Small intestine (tissue), 7 donors: ENCODE data around the gene CARD19. TPM values are rescaled to one million over a fixed set of nuclear protein-coding genes. Genes with fewer than 3 reads are reported as not detected.
"Not testable (repeated sequence)": the region's sequence is repeated elsewhere in the genome, so short reads cannot be mapped to it uniquely, and the experiment has no call there.

ENCODE experiments used
- DNase-seq, 2 donors: peaks; one replicate each; pipeline versions ENCODE4 v3.0.0 to v3.0.0-alpha.2; 2013
- FAIRE-seq: peaks from 2 replicates; lab custom pipeline; 2012; peaks lifted over from hg19 to GRCh38; lab: Jason Lieb, UNC
- H3K27ac ChIP-seq, 3 donors: one replicate each; pipeline ENCODE4 v1.5.1; 2013; ENCODE audit warnings: low read length in 2 of 3, mild to moderate bottlenecking in 2 of 3, control low read depth in 1 of 3, inconsistent platforms in 1 of 3, low read depth in 1 of 3, moderate library complexity in 1 of 3
- H3K27me3 ChIP-seq, 3 donors: one replicate each; pipeline ENCODE4 v1.6.1; 2013; ENCODE audit warnings: low read length in 3 of 3, inconsistent platforms in 1 of 3; ENCODE audit not compliant: control insufficient read depth in 3 of 3, insufficient read depth in 3 of 3
- H3K36me3 ChIP-seq, 3 donors: one replicate each; pipeline ENCODE4 v1.6.1; 2013; ENCODE audit warnings: low read length in 3 of 3, inconsistent platforms in 1 of 3, low read depth in 1 of 3, mild to moderate bottlenecking in 1 of 3, moderate library complexity in 1 of 3; ENCODE audit not compliant: control insufficient read depth in 3 of 3, insufficient read depth in 2 of 3
- H3K4me1 ChIP-seq, 3 donors: one replicate each; pipeline ENCODE4 v1.6.1; 2013; ENCODE audit warnings: low read length in 2 of 3, inconsistent platforms in 1 of 3, low read depth in 1 of 3, mild to moderate bottlenecking in 1 of 3, moderate library complexity in 1 of 3; ENCODE audit not compliant: control insufficient read depth in 3 of 3, insufficient read depth in 2 of 3
- H3K4me3 ChIP-seq, 3 donors: one replicate each; pipeline ENCODE4 v1.5.1; 2013; ENCODE audit warnings: low read length in 3 of 3, control low read depth in 1 of 3, inconsistent platforms in 1 of 3, low read depth in 1 of 3, mild to moderate bottlenecking in 1 of 3, moderate library complexity in 1 of 3
- H3K9me3 ChIP-seq, 2 donors: one replicate each; pipeline ENCODE4 v1.6.1; 2013; ENCODE audit warnings: low read depth in 1 of 2, low read length in 1 of 2; ENCODE audit not compliant: control insufficient read depth in 2 of 2, insufficient read depth in 1 of 2
- WGBS, 3 donors: extraction: QIAGEN DNeasy Blood & Tissue Kit; methylation state at CpG; one replicate each; pipeline ENCODE4 v1.1.7; 2013; 5-methylcytosine and 5-hydroxymethylcytosine counted together
- polyA plus RNA-seq, 4 donors: library from polyadenylated mRNA; stranded (reverse) in 3 of 4; unstranded in 1 of 4; fragments of 200-250 nt in 3 of 4; fragments of 120-200 nt in 1 of 4; gene quantifications; one replicate each; pipeline versions ENCODE4 v1.2.1 to v1.2.3, GENCODE V29; 2013
- donor health status: healthy with polysubstance abuse.
- donor health status: control.
- donor health status: control.
- donor health status: Bipolar disorder and iron deficiency.
- donor health status: healthy.

CARD19 gene
- polyA plus RNA-seq, 4 donors, result 32.7 to 45.6 (median 42.1) TPM

DNA sequence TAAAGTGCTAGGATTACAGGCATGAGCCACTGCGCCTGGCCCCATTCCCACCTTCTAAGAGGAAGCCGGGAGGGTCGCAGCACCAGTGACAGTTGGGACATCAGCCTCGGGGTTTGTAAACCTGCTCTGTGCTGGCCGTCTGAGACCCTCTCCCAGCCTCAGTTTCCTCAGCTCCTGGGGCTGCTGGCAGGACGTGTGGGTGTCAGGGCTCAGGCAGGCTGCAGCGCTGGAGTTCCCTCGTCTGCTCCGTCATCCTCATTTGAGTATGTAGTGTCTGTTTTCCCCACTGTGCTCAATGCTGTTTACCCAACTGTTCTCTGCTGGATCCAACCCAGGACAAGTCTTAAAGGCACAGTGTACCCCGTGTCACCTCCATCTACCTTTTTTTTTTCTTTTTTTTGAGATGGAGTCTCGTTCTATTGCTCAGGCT is 40.0 kb downstream of the CARD19 start:
- no peak overlapping the region for H3K4me3 ChIP-seq
- no peaks in the 10 kb centered on the region for H3K9me3 ChIP-seq
- peaks cover 0 to 16% (median 0%) of the 10 kb centered on the region in 3 donors for H3K36me3 ChIP-seq
- WGBS, 3 donors, result 24 to 41% (median 30%) methylated on average over 11 of the region's 11 CpGs
- no peak for FAIRE-seq
- peak overlapping the region in 1 of 3 donors; percentile 66 for H3K27ac ChIP-seq
- peaks cover 3 to 31% (median 7%) of the 10 kb centered on the region in 3 donors for H3K4me1 ChIP-seq
- peaks cover 0 to 3% (median 0%) of the 10 kb centered on the region in 3 donors for H3K27me3 ChIP-seq
- DNase-seq, result no peak

DNA sequence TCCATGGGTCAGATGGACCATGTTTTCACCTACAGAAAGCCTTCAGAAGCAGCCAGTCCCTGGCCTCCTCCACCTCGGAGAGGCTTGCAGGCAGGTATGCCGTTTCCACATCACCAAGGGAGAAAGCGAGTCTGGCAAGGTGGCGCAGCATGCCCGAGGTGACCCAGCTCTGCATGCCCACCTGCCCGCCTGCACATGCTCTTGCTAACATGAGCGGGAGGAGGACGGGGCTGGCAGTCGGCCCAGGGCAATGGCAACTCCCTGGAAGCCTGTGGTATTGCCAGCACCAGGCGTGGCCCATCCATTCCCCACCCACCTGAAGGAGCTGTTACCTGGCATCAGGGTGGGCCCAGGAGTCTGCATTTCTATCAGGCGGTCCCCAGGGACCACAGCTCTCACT is 41.3 kb downstream of the CARD19 start:
- H3K4me1 ChIP-seq, result peaks cover 3 to 18% (median 7%) of the 10 kb centered on the region in 3 donors
- peaks cover 0 to 3% (median 0%) of the 10 kb centered on the region in 3 donors for H3K27me3 ChIP-seq
- 60 to 83% (median 60%) methylated on average over 7 to 11 of the region's 11 CpGs for WGBS, 3 donors
- no peak overlapping the region for H3K27ac ChIP-seq
- DNase-seq, result no peak
- H3K9me3 ChIP-seq, result no peaks in the 10 kb centered on the region
- H3K36me3 ChIP-seq, result peaks cover 0 to 4% (median 0%) of the 10 kb centered on the region in 3 donors
- no peak for FAIRE-seq
- H3K4me3 ChIP-seq, result no peak overlapping the region

DNA sequence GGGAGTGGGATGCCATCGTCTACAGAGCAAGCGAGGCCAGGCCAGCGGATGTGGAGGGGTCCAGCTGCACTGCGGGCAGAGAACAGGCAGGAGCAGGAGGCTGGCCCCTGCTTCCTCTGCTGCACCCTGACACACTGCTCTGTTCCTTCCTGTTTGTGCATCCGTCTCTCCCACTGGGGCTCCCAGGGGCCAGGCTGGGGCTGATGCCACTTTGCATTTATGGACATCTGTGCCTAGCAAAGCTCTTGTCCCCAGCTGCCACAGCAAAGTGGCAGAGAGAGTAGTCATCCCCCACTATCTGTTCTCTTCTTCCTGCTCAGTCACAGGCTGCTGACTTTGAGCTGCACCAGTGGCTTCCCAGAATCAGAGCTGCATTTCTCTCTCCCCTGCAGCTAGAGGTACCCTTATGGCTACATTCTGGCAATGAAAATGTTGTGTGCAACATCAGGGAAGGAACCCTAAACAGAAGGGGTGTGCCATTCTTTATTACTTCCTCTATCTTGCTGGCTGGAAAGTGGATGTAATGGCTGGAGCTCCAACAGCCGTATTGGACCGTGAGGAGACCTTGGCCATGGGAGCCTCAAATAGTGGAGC is 42.3 kb downstream of the CARD19 start:
- no peaks in the 10 kb centered on the region for H3K9me3 ChIP-seq
- H3K27me3 ChIP-seq, result peaks cover 0 to 3% (median 0%) of the 10 kb centered on the region in 3 donors
- 70 to 81% (median 72%) methylated on average over 7 of the region's 7 CpGs for WGBS, 3 donors
- H3K36me3 ChIP-seq, result no peaks in the 10 kb centered on the region
- no peak overlapping the region for H3K27ac ChIP-seq
- peaks cover 0 to 9% (median 1%) of the 10 kb centered on the region in 3 donors for H3K4me1 ChIP-seq
- FAIRE-seq (no peak), DNase-seq (no peak)
- H3K4me3 ChIP-seq, result no peak overlapping the region

DNA sequence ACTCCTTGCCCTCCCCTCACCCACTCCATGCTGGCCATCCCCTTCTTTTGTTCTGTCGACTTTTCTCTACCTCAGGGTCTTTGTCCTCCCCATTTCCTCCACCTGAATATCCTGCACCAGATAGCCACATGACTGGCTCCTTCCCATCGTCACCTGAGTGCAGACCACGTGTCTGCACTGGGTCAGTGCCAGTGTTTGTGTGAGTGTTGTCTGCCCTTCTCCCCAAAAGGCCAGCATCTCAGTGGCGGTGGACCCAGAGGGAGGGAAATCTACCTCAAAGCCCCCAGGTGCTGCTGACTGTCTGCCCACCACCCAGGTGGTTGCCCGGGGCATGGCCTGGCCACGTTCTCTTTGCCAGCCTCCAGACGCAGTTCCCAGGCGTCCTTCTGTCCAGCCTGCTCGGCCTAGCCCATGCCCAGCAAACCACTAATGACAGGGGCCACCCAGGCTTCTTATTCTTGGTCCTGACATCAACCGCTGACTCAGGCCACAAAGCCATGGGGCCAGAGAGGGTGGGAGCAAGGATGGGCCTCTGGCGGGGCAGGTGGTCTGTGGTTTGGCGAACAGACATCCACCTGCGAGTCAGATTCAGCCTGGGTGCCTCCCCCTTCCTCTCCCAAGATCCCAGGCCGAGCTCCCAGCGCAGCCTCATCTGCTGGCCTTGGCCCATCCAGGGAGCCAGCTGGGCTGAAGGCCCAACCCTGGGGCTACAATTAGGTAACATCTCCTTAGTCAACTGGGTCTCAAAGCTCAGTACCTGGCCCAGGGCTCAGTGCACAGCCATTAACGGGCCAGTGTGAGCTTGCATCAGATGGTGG is 43.6 kb downstream of the CARD19 start:
- no peak overlapping the region for H3K4me3 ChIP-seq
- H3K4me1 ChIP-seq, result peaks cover 0 to 7% (median 0%) of the 10 kb centered on the region in 3 donors
- DNase-seq, result no peak
- H3K9me3 ChIP-seq, result no peaks in the 10 kb centered on the region
- 80 to 86% (median 84%) methylated on average over 16 of the region's 16 CpGs for WGBS, 3 donors
- no peak for FAIRE-seq
- no peak overlapping the region for H3K27ac ChIP-seq
- H3K27me3 ChIP-seq, result peaks cover 0 to 3% (median 0%) of the 10 kb centered on the region in 3 donors
- H3K36me3 ChIP-seq, result no peaks in the 10 kb centered on the region

DNA sequence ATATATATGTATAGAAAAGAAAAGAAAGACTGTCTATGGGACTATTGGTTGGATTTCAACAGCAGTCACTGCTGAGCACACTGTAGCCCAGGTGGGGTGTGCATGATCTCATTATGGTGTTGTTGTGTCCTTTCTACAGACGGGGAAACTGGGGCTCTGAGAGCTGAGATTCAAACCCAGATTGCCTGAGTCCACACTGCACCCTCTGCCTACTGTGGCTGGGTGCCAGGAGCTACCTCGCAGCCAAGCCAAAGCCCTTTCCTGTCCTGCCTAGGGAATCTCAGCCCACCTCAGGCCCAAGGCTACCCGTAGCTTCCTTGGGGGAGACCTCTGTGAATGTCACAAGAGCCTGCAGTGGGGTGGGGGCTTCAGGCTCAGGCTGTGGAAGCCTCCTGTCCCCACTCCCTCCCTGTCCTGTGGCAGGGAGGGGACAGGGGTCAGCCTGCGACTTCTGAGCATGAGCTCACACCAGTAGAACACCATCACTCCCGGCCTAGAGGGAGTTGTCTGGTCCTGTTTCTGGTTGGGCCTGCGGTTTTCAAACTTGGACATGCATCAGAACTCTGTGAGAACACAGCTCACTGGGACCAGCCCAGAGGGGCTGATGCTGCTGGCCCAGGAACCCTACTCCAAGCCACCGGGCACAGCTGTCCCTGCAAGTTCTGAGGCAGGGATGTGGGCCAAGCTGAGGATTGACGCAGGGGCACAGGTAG is 45.9 kb downstream of the CARD19 start:
- WGBS, 3 donors, result 77 to 84% (median 81%) methylated on average over 8 of the region's 8 CpGs
- peak overlapping the region in 1 of 3 donors; percentile 29 for H3K27ac ChIP-seq
- no peak for FAIRE-seq

DNA sequence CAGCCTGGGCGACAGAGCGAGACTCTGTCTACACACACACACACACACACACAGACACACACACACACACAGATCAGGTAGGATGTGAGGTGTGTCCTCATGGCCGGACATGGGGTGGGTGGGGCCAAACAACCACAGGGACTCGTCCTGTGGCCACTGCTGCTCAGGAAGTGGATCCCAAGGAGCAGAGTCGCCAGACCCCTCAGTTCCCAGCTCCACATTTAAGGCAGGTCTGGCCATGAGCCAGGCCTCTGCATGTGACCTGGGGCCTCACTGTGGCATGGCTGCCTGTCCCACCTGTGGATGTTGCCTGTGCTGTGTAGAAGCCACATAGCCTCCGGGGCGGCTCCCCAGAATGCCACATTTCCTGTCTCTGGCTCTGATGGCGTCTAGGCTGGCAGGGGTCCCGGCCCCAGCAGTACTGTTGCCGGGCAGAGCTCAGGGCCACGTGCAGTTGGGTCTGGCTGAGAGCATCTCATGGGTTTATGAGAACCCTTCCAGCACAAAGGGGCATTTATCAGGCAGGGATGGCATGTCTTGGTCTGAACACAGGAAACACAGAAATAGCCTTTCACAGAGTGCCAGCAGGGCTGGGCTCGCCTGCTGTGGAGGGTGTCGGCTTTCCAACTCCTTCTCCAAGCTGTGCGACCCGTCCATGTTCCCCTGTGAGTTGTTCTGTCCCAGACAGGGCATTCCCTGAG is 48.0 kb downstream of the CARD19 start:
- H3K27me3 ChIP-seq, result no peaks in the 10 kb centered on the region
- peak overlapping the region in 1 of 3 donors; percentile 8 for H3K27ac ChIP-seq
- no peak overlapping the region for H3K4me3 ChIP-seq
- H3K9me3 ChIP-seq, result peaks cover 0 to 7% of the 10 kb centered on the region in 2 donors
- 46 to 55% (median 49%) methylated on average over 14 to 15 of the region's 15 CpGs for WGBS, 3 donors
- H3K36me3 ChIP-seq, result no peaks in the 10 kb centered on the region
- FAIRE-seq, result no peak
- no peak for DNase-seq
- H3K4me1 ChIP-seq, result no peaks in the 10 kb centered on the region

More for the DNA sequence above, 45.9 kb downstream of the CARD19 start:
- Histone ChIP-seq H3K4me1 (no peaks in the 10 kb centered on the region), H3K27me3 (peaks cover 0 to 3% (median 0%) of the 10 kb centered on the region in 3 donors), H3K36me3 (no peaks in the 10 kb centered on the region), H3K9me3 (peaks cover 0 to 3% of the 10 kb centered on the region in 2 donors), H3K4me3 (no peak overlapping the region)
- no peak for DNase-seq

DNA sequence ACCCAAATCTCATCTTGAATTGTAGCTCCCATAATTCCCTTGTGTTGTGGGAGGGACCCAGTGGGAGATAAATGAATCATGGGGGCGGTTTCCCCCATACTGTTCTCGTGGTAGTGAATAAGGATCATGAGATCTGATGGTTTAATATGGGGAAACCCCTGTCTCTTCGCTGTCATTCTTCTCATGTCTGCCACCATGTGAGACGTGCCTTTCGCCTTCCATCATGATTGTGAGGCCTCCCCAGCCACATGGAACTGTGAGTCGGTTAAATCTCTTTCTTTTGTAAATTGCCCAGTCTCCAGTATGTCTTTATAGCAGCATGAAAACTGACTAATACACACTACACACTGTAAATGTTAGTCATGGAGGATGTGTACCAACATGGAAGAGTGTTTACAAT is 50.7 kb downstream of the CARD19 start:
- not testable (repeated sequence) for H3K4me1 ChIP-seq, H3K27me3 ChIP-seq, H3K4me3 ChIP-seq, H3K27ac ChIP-seq, FAIRE-seq, DNase-seq, H3K9me3 ChIP-seq, H3K36me3 ChIP-seq
- WGBS, 3 donors, result 71 to 87% (median 82%) methylated on average over 6 of the region's 6 CpGs

DNA sequence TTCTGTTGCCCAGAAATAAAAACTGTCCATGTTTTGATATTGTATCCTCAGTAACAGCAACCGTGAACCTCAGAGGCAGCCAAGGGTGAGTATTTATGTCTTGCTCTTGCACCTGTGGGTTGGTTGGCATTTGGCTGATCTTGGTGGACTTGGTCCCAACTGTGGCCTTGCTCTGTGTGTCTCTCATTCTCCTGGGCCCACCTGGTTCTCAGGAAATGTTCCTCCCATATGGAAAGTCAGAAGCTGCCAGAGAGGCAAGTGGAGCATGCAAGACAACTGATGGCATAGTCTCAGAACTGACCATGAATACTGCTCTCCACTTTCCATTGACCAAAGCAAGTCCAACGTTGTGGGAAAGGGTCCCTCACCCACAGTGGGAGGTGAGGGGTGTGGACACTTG is 51.6 kb downstream of the CARD19 start:
- H3K27ac ChIP-seq, result no peak overlapping the region
- H3K36me3 ChIP-seq, result no peaks in the 10 kb centered on the region
- WGBS, 3 donors, result 71% methylated on average over 2 of the region's 2 CpGs
- H3K27me3 ChIP-seq, result no peaks in the 10 kb centered on the region
- no peak for FAIRE-seq
- no peak overlapping the region for H3K4me3 ChIP-seq
- no peaks in the 10 kb centered on the region for H3K4me1 ChIP-seq
- H3K9me3 ChIP-seq, result peaks cover 0 to 7% of the 10 kb centered on the region in 2 donors
- no peak for DNase-seq
